IMR-90 (cell line): ENCODE results near the gene NFRKB.

Source experiments
- BHLHE40 ChIP-seq: fragments of 150-350 bp; IDR thresholded peaks from 2 replicates; pipeline ENCODE4 v1.6.1; 2016; ENCODE audit warnings: mild to moderate bottlenecking, low read depth, low read length
- CEBPB ChIP-seq: IDR thresholded peaks from 2 replicates; pipeline ENCODE4 v1.6.1; 2012; ENCODE audit warnings: low read depth, low read length, improper control_type of control experiment
- CHD1 ChIP-seq: IDR thresholded peaks from 2 replicates; pipeline ENCODE4 v1.6.1; 2012; ENCODE audit warnings: low read depth, low read length, improper control_type of control experiment
- MXI1 ChIP-seq: IDR thresholded peaks from 2 replicates; pipeline ENCODE4 v1.6.1; 2012; ENCODE audit warnings: low read depth, mild to moderate bottlenecking, low read length, moderate library complexity, borderline replicate concordance
- NFE2L2 ChIP-seq: fragments of 150-350 bp; IDR thresholded peaks from 2 replicates; pipeline ENCODE4 v1.6.1; 2016; ENCODE audit warnings: low read depth, mild to moderate bottlenecking, low read length
- POLR2A ChIP-seq: IDR thresholded peaks from 2 replicates; pipeline ENCODE4 v1.6.1; 2012; ENCODE audit warnings: mild to moderate bottlenecking, low read depth, low read length
- RAD21 ChIP-seq: IDR thresholded peaks from 2 replicates; pipeline ENCODE4 v1.6.1; 2012; ENCODE audit warnings: low read length, improper control_type of control experiment
- RCOR1 ChIP-seq: IDR thresholded peaks from 2 replicates; pipeline ENCODE4 v1.6.1; 2012; ENCODE audit warnings: mild to moderate bottlenecking, low read length, improper control_type of control experiment; ENCODE audit not compliant: insufficient replicate concordance
- SMC3 ChIP-seq: fragments of 150-350 bp; IDR thresholded peaks from 2 replicates; pipeline ENCODE4 v1.6.1; 2016; ENCODE audit warnings: low read depth, mild to moderate bottlenecking, antibody characterized with exemption, low read length, moderate library complexity
- TF ChIP-seq, protein P1 (sequence below): conservative IDR thresholded peaks from 2 replicates; pipeline ENCODE4 v1.5.1; 2012; ENCODE audit warnings: mild to moderate bottlenecking, low read depth, low read length, improper control_type of control experiment
- TF ChIP-seq, protein P2 (sequence below): fragments of 150-350 bp; IDR thresholded peaks from 2 replicates; pipeline ENCODE4 v1.6.1; 2017; ENCODE audit warnings: mild to moderate bottlenecking, antibody characterized with exemption, low read length, low read depth

DNA sequence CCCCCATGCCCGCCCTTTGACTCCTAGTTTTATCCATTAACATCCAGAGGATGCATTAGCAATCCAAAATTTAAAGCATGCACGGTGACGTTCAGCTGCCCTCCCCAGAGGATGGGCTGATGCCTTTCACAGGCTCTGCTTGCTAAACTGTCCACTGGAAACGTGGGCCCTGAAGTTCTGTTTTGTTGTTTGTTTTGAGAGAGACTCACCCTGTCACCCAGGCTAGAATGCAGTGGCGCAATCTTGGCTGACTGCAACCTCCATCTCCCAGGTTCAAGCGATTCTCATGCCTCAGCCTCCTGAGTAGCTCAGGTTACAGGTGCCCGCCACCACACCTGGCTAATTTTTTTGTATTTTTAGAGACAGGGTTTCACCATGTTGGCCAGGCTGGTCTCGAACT, 39.3 kb downstream of the NFRKB start:
- TF ChIP-seq POLR2A (no peak), RCOR1 (no peak), NFE2L2 (no peak), CEBPB (no peak), CHD1 (no peak), BHLHE40 (no peak), RAD21 (no peak), SMC3 (no peak), MXI1 (no peak)
- TF ChIP-seq, protein P1, sequence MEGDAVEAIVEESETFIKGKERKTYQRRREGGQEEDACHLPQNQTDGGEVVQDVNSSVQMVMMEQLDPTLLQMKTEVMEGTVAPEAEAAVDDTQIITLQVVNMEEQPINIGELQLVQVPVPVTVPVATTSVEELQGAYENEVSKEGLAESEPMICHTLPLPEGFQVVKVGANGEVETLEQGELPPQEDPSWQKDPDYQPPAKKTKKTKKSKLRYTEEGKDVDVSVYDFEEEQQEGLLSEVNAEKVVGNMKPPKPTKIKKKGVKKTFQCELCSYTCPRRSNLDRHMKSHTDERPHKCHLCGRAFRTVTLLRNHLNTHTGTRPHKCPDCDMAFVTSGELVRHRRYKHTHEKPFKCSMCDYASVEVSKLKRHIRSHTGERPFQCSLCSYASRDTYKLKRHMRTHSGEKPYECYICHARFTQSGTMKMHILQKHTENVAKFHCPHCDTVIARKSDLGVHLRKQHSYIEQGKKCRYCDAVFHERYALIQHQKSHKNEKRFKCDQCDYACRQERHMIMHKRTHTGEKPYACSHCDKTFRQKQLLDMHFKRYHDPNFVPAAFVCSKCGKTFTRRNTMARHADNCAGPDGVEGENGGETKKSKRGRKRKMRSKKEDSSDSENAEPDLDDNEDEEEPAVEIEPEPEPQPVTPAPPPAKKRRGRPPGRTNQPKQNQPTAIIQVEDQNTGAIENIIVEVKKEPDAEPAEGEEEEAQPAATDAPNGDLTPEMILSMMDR, result no peak
- TF ChIP-seq, protein P2, sequence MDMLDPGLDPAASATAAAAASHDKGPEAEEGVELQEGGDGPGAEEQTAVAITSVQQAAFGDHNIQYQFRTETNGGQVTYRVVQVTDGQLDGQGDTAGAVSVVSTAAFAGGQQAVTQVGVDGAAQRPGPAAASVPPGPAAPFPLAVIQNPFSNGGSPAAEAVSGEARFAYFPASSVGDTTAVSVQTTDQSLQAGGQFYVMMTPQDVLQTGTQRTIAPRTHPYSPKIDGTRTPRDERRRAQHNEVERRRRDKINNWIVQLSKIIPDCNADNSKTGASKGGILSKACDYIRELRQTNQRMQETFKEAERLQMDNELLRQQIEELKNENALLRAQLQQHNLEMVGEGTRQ, result no peak
